ENCODE measurements around the gene SSU72. TPM values are rescaled to one million over a fixed set of nuclear protein-coding genes. Genes with fewer than 3 reads are reported as not detected.

The SSU72 gene
- total RNA-seq, 4 donors from 2014 or later, result 98.4 to 125 (median 124) TPM

- intact Hi-C loops (cut with DNase I), result no loop called here
- H3K36me3 ChIP-seq, result peaks cover 8 to 42% (median 13%) of the 10 kb centered on the region in 3 donors
- peak overlapping the region; percentile 39 to 80 (median 66) for H3K27ac ChIP-seq
- no CpG with 5 or more reads among the region's 66 CpGs for whole genome bisulfite sequencing, 2 donors
- H3K4me3 ChIP-seq, result peak overlapping the region; percentile 39 to 74 (median 56)
- peaks cover 0 to 12% (median 0%) of the 10 kb centered on the region in 4 donors for H3K27me3 ChIP-seq
- H3K9me3 ChIP-seq, result no peaks in the 10 kb centered on the region
- TF ChIP-seq CTCF (IDR thresholded peaks at IDR 0.05) (no peak), POLR2A (IDR thresholded peaks at IDR 0.05) (no peak)
- H3K4me1 ChIP-seq, result peaks cover 14 to 46% (median 17%) of the 10 kb centered on the region in 3 donors
- no peak for DNase-seq
Observed at GRCh38 chr1:1539310-1540089, 35.2 kb downstream of the SSU72 start.

GRCh38 chr1:1538989-1539309 is 35.7 kb downstream of the SSU72 start:
- Histone ChIP-seq H3K9me3 (no peaks in the 10 kb centered on the region), H3K4me1 (peaks cover 14 to 46% (median 17%) of the 10 kb centered on the region in 3 donors), H3K27me3 (peaks cover 0 to 12% (median 0%) of the 10 kb centered on the region in 4 donors), H3K36me3 (peaks cover 8 to 47% (median 13%) of the 10 kb centered on the region in 3 donors), H3K27ac (peak overlapping the region in 2 of 4 donors; percentile 79 to 80), H3K4me3 (peak overlapping the region in 3 of 4 donors; percentile 49 to 74 (median 63))
- WGBS, 2 donors, result 90 to 94% methylated on average over 10 to 14 of the region's 18 CpGs
- intact Hi-C loops (cut with DNase I), result no loop called here
- no peak for DNase-seq
- TF ChIP-seq POLR2A (IDR thresholded peaks at IDR 0.05) (no peak), CTCF (IDR thresholded peaks at IDR 0.05) (no peak)

GRCh38 chr1:1538334-1538733 is 36.3 kb downstream of the SSU72 start:
- no peak overlapping the region for H3K4me3 ChIP-seq
- DNase-seq, result no peak
- H3K27ac ChIP-seq, result no peak overlapping the region
- H3K4me1 ChIP-seq, result peaks cover 14 to 46% (median 17%) of the 10 kb centered on the region in 3 donors
- H3K9me3 ChIP-seq, result no peaks in the 10 kb centered on the region
- peaks cover 0 to 12% (median 0%) of the 10 kb centered on the region in 4 donors for H3K27me3 ChIP-seq
- 88 to 97% methylated on average over 9 to 14 of the region's 23 CpGs for WGBS, 2 donors
- intact Hi-C loops (cut with DNase I), result no loop called here
- H3K36me3 ChIP-seq, result peaks cover 8 to 45% (median 13%) of the 10 kb centered on the region in 3 donors
- no peak for TF ChIP-seq POLR2A (IDR thresholded peaks at IDR 0.05)
- no peak for TF ChIP-seq CTCF (IDR thresholded peaks at IDR 0.05)

GRCh38 chr1:1537626-1538250 is 36.9 kb downstream of the SSU72 start:
- H3K4me3 ChIP-seq, result no peak overlapping the region
- TF ChIP-seq POLR2A (IDR thresholded peaks at IDR 0.05) (no peak), CTCF (IDR thresholded peaks at IDR 0.05) (no peak)
- peaks cover 14 to 46% (median 17%) of the 10 kb centered on the region in 3 donors for H3K4me1 ChIP-seq
- no peak overlapping the region for H3K27ac ChIP-seq
- H3K36me3 ChIP-seq, result peaks cover 8 to 45% (median 13%) of the 10 kb centered on the region in 3 donors
- H3K9me3 ChIP-seq, result no peaks in the 10 kb centered on the region
- 89 to 91% methylated on average over 24 to 26 of the region's 32 CpGs for WGBS, 2 donors
- peaks cover 0 to 12% (median 0%) of the 10 kb centered on the region in 4 donors for H3K27me3 ChIP-seq
- no peak for DNase-seq
- intact Hi-C loops (cut with DNase I), result no loop called here

All from esophagus squamous epithelium (tissue), 5 donors.